Activated CD4-positive, alpha-beta T cell treated with anti-CD3 and anti-CD28 coated beads for 4 hours (primary cell): ENCODE results near the gene ASB15.
"Not testable (repeated sequence)": the region's sequence is repeated elsewhere in the genome, so short reads cannot be mapped to it uniquely, and the experiment has no call there.

Experiments
- DNase-seq, 2 donors: peaks; one replicate each; pipeline ENCODE4 v3.0.0-alpha.2; 2020

Gene ASB15

GRCh38 chr7:123599766-123600165 lies 1.9 kb upstream of the ASB15 start:
- DNase-seq = no peak

- DNase-seq = no peak
Measured at GRCh38 chr7:123600876-123601275, 745 bp upstream of the ASB15 start.

DNA sequence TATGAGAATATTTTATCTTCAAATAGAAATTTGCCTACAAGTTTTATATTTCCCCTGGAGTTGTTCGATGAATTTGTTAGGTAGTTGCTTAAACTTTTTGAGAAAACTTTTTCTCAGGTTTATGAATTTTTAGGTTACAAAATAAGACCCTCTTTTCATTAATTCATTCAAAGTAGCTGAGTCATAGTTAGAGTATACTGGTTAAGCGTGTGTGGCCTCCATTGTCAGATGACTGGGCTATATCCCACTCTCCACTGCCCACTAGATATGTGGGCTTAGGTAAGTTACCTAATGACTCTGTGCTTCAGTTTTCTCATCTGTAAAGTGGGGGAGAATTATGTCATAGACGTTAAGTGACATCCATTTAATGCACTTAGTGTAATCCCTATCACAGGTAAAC lies 1.0 kb downstream of the ASB15 start:
- no peak for DNase-seq

DNA sequence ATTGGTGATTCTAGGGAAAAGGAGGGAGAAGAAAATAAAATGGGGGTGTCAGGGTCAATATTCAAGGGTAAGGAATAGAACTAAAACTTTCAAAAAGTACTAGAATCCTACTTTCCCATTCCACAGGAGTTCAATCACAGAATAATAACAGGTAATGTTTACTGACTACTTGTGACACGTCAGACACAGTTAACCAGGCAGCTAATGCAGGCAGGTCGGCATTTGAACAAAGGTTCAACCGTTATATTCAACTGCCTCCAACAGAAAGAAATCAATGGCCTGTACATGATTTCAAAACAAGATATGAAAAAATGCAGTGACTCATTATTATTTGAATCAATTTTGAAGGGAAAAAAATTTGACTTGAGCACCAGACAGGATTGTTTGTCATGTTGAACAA lies 3.1 kb downstream of the ASB15 start:
- DNase-seq = no peak

GRCh38 chr7:123607423-123607975 lies 5.9 kb downstream of the ASB15 start:
- DNase-seq = no peak

DNA sequence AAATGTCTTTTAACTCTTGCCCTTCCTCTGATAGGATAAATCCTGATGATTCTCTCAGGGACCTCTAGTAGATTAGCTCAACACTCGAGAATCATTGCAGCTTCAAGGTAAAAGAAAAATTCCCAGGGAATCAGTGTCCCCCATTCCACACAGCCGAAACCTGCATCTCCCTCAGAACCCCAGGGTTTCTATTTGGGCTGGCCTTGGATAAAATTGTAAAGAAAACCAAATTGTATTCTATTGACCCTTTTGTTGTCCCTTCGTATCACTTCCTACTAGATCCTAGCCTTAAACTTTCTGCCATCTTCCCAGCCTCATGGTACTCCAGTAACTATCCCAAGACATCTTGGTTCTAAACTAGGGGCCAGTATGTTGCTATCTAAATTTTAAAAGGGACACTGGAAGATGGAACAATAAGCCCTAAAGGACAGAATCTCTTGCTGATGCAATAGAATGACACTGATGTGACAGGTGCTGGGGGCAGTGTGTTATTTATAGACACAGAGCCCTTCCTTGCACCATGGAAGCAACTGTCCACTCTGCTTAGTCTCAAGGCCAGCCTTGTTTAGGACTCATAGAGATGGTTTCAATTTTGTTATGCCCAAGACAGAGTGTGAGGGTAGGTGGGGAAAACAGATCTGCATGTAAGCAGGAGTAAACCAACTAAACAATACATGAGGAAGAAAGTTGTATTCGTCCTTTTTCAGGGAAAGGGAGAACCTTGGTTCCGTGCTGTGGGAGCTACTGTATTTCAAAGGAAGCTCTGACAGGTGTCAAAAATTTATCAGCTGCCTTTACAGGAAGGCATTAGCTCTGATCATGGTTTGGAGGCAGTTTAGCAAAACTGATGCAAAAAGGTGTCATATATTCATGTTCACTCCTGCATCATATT lies 7.6 kb downstream of the ASB15 start:
- no peak for DNase-seq

DNA sequence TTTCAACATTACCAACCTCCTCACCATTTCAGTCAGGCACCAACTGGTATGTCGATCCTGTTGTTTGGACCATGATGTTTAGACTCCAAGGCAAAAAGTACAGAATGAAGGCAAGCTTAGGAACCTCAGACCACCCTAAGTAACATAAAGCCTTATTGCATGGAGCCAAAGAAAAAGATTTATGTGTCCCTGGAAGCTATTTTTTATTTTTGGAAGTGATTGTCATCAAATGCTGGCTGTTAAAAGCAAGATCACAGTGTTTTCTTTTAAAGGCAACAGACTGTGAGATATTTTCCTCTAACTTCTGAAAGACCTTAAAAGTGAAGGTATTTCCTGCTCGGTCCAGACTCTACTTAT lies 8.2 kb downstream of the ASB15 start:
- DNase-seq = no peak

DNA sequence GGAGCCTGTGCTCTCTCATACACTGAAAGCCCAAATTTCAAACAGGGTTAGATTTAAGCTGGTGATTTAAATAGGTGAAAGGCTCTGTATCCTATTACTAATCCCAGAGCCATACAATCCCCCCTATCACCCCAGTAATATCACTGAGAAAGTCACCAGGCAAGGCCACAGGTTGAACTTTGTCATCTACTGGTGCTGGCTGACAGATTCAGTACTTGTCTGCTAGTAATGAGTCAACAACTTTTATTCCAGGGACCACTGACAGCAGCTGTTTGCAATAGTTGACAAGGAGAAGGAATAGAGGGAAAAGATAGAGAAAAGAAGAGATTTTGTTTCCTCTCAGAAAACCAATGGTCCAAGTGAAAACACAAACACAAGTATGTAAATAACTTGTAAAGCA lies 10.4 kb downstream of the ASB15 start:
- DNase-seq = no peak

DNA sequence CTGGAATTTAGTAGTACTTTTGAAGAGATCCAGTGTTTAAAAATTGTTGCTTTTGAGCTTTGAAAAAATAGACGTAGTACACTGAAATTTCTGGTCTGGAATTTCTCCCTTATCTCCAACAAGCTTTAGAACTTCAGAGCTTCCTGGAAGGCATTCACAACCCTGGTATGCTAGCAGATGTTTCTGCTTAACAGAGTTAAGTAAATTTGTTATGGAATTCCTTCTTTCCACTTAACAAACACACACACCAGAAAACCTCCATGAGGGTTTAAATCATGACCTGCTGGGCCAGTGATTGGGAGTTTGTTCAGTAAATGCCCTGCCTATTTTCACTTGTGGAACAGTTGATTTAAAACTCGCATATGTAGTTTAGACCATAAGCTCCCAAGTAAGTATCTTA lies 13.7 kb downstream of the ASB15 start:
- DNase-seq = no peak

- no peak for DNase-seq
Measured at GRCh38 chr7:123616223-123616622, 14.6 kb downstream of the ASB15 start.

GRCh38 chr7:123621707-123622106 lies 20.1 kb downstream of the ASB15 start:
- DNase-seq = no peak

GRCh38 chr7:123622660-123623386 lies 21.2 kb downstream of the ASB15 start:
- DNase-seq = no peak

DNA sequence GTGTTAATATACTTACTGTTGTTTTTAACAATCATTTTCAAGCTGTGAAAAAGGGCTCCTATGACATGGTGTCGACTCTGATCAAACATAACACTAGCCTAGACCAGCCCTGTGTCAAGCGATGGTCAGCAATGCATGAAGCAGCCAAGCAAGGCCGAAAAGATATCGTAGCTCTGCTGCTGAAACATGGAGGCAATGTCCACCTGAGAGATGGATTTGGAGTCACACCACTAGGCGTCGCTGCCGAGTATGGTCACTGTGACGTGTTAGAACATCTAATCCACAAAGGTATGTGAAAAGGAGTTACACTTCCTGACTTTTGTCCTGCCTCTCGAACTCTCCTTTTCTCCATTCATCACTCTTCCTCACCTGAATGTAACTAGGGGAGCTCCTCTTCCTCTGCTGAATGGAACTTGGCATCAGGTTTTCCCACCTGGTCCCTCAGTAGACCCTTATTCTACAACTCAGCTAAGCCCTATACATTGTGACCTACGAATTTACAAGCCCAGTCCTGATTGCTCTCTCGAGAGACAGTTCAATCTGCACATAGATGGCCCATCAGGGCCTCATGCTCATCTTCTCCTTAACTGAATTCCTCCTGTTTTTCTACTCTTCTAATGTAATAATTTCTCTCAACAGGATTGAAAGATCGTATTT lies 23.0 kb downstream of the ASB15 start:
- DNase-seq = peak; percentile 31 to 57

- DNase-seq = no peak
Measured at GRCh38 chr7:123625254-123625653, 23.6 kb downstream of the ASB15 start.

- DNase-seq = no peak
Measured at GRCh38 chr7:123627851-123628250, 26.2 kb downstream of the ASB15 start.

- no peak for DNase-seq
Measured at GRCh38 chr7:123628829-123629228, 27.2 kb downstream of the ASB15 start.

DNA sequence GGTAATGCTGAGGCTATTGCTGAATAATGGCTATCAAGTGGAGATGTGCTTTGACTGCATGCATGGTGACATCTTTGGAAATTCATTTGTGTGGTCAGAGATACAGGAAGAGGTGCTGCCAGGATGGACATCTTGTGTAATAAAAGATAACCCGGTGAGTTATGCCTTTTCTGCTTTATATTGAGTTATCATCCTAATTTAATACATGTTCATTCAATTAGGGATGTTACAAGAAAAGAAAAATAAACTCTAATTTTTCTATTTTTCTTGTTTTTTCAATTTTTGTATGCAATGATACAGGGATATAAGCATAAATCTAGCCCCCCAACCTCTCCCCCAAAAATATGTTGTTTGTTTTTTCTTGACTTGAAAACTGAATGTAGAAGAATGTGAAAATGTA lies 27.7 kb downstream of the ASB15 start:
- DNase-seq = no peak

DNA sequence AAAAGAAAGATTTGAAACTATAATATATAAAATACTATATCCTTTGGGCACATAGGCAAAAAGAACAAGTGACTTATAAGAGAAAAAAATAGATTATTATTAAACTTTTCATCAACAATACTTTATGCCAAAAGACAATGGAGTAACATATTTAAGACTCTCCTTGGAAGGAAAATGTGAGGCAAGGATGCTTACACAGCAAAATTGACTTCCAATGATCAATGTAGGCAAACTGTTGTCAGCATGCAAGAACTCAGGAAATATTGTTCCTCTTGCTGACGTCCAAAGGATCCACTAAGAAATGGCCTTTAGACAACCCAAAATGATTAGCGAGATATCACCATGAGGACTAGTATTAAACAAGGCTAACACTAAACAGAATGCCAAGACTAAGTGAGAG lies 31.2 kb downstream of the ASB15 start:
- DNase-seq = no peak

DNA sequence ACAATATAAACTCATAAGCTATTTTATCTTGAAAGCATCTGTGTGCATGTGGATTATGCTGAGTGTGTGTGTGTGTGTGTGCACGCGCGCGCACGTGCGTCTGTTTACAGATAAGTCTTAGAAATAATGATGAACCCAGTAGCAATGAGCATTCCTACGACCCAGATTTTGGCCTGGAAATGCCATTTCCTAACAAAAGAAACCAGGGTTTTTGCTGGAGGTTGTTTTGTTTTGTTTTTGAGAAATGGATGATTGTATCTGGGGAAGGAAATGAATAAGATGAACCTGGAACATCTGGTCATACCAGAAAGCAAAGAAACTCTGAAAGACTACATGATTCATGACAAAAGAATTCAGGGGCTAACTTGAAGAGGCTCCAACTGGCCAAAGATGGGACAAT lies 31.9 kb downstream of the ASB15 start:
- DNase-seq = no peak

DNA sequence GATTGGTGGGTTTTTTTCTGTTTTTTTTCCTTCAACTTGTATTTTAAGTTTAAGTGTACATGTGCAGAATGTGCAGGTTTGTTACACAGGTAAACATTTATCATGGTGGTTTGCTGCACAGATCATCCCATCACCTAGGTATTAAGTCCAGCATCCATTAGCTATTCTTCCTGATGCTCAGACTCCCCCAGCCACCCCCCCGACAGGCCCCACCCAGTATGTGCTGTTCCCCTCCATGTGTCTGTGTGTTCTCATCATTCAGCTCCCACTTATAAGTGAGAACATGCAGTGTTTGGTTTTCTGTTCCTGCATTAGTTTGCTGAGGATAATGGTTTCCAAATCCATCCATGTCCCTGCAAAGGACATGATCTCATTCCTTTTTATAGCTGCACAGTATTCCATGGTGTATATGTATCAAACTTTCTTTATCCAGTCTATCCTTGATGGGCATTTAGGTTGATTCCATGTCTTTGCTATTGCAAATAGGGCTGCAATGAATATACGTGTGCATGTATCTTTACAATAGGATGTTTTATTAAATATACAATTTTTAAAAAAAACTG lies 32.5 kb downstream of the ASB15 start:
- not testable (repeated sequence) for DNase-seq

DNA sequence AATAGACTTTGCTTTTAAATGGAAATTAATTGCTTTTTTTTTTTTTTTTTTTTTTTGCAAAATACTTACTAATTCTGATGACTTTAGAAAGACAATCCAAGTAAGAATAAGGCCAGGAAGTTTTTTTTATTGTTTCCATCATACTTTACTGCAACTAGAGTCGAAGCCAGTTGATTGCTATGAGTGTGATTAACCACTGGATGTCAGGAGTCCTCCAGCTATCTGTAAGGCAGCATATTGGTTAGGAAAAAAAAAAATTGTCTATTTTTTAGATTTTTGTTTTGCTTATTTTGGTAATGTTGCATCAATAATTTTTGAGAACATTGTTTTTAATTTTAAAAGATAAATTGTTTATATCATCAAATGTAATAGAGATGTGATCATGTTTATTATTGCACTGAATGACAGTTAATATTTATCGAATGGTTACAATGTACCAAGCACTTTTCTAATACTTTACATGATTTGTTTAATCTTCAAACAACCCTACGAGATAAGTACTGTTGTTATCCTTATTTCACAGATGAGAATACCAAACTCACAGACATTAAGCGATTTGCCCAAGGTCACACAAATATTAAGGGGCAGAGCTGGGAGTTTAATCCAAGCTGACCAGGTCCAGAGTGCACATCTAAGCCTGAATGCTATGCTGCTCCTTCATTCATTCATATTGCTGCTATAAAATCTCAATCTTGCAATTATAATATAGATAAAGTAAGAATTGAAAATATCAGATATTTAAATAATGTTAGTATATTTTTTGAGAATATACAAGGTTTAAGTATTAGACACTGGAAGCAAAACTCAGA lies 34.1 kb downstream of the ASB15 start:
- DNase-seq = no peak

DNA sequence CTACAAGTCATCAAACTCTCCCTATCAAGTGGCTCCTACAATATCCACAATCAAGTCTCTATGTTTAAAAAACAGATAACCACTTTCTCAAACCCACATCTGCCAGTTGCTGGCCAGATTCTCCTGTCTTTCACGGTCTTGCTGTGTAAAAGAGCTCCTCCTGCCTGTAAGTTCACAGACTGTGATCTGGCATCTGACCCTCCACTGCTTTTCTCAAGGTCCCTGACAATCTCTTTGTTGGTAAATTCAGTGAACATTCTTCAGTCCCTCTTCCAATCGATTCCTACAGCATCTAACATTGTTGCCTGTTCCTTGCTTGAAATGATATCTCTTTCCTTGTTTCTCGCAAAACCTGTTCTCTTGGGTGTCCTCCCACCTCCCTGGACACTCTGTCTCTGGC lies 35.6 kb downstream of the ASB15 start:
- no peak for DNase-seq
